ENCODE measurements around the gene POLD1.
"Not testable (repeated sequence)": the region's sequence is repeated elsewhere in the genome, so short reads cannot be mapped to it uniquely, and the experiment has no call there.

The POLD1 gene

DNA sequence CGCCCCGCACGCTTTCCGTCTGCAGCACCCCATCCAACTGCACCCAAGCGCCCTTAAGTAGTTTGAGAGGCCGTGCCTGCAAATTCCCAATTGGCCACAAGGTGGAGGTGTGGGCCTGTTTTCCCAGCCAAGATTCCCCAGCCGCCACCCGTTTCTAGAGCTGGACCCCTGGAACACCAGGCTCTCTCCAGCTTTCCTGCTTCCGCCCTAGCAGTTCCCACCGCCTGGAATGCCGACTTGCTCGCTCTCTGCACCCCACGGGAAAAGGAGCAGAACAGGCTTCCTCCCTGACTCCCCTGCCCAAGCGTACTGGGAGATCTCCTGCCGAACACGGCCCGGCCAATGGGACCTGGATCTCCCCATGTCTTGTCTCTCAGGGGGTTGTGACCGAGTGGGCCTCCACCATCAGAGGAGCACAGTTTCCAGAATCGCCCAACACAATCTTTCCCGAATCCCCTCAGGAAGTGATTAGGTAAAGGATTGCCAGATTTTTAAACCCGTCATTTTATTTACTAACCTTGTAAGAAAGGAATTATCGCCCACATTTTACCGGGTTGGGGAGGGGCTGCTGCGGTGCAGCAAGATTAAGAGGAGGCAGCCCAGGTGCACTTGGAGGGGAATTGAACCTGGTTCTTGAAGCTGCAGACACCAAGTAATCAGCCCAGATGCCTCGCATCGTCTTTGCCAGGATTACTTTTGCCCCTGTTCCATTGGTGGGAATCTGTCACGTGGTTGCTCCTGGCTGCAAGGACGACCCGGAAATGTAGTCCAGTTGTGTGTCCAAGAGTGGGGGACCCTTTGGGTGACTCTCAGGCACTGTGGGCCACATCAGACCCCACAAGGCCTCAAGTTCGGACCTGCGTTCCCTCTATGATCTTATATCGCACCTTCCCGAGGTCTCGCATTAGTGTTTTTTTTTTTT, 15.2 kb upstream of the POLD1 start:
- DNase-seq = peak; percentile 95

DNA sequence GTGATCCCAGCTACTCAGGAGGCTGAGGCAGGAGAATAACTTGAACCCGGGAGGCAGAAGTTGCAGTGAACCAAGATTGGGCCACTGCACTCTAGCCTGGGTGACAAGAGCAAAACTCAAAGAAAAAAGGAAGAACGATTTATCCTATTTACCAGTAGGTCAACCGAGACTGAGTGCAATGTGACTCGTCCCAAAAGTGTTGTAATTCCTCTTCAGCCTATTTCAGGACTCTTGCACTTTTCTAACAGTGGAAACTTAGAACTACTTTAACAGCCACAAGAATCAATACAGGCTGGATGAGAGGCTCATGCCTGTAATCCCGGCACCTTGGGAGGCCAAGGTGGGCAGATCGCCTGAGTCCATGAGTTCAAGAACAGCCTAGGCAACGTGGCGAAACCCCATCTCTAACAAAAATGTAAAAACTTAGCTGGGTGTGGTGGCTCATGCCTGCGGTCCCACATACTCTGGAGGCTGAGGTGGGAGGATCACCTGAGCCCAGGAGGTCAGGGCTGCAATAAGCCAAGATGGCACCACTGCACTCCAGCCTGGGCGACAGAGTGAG, 12.2 kb upstream of the POLD1 start:
- DNase-seq = no peak

DNA sequence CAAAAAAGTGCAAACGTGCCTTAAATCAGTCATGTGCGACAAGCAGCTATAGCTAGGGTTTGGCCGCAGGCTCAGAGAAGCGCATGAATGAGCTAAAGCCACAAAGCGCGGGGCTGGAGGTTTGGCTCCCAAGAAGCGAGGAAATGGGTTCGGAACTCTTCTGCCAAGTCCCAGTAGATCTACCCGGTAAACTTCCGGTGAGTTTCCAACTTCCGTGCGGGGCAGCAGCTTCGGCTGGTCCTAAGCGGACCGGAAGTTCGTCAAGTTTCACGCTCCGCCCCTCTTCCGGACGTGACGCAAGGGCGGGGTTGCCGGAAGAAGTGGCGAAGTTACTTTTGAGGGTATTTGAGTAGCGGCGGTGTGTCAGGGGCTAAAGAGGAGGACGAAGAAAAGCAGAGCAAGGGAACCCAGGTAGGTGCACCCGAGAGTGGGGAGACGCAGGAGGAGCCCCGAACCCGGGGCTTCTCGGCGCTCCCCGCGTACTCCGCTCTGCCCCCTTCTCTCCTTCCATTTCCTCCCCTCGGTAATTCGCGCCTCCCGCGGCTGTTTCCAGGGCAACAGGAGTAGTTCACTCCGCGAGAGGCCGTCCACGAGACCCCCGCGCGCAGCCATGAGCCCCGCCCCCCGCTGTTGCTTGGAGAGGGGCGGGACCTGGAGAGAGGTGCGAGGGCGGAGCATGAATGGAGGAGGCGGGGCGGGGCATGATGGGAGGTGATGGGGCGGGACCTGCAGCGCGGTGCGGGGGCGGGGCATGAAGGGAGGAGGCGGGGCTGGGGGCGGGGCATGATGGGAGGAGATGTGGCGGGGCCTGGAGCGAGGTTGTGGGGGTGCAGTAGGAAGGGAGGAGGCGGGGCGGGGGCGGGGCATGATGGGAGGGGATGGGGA, 7.7 kb upstream of the POLD1 start, which contains the start of gene NR1H2:
Gene NR1H2 (plus strand): TSS at position 292 of the 885 bp plus-strand sequence. CDS start 1,149 bp downstream, outside the sequence.
- peak; percentile 97 for DNase-seq

DNA sequence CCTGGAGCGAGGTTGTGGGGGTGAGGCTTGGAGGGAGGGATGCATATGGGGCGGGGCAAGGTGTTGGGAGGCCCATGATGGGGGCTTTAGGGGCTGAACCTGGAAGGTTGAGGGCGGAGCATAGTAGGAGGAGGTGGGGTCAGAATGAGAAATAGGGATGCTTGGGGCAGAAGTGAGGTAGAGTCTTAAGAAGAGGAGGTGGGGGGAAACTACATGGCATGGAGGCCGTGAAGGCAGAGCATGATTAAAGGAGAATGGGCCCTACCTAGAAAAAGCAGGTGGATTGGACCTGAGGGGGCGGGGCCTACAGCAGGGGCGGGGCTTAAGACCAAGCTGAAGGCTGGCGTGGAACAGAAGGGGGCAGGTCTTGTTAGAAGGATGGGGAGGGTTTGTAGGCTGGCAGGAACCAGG, 7.1 kb upstream of the POLD1 start:
- no peak for DNase-seq

DNA sequence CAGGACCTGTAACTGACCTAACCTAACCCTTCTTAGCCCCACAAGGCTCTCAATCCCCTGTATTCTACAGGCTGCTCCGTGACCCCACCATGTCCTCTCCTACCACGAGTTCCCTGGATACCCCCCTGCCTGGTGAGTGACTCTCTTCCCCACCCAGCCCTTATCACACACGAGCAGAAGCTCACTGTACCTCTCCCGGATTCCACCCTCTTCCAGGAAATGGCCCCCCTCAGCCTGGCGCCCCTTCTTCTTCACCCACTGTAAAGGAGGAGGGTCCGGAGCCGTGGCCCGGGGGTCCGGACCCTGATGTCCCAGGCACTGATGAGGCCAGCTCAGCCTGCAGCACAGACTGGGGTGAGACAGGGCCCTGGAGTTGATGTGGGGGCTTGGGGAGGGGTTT, 6.6 kb upstream of the POLD1 start:
- no peak for DNase-seq

DNA sequence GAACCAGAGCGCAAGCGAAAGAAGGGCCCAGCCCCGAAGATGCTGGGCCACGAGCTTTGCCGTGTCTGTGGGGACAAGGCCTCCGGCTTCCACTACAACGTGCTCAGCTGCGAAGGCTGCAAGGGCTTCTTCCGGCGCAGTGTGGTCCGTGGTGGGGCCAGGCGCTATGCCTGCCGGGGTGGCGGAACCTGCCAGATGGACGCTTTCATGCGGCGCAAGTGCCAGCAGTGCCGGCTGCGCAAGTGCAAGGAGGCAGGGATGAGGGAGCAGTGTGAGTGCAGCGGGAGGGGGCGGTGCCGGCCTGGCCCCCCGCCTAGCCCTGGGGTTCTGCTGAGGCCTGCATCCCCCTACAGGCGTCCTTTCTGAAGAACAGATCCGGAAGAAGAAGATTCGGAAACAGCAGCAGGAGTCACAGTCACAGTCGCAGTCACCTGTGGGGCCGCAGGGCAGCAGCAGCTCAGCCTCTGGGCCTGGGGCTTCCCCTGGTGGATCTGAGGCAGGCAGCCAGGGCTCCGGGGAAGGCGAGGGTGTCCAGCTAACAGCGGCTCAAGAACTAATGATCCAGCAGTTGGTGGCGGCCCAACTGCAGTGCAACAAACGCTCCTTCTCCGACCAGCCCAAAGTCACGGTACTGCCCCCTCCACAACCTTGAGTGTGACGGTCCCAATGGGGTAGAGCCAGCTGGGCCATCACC, 5.8 kb upstream of the POLD1 start:
- no peak for DNase-seq

DNA sequence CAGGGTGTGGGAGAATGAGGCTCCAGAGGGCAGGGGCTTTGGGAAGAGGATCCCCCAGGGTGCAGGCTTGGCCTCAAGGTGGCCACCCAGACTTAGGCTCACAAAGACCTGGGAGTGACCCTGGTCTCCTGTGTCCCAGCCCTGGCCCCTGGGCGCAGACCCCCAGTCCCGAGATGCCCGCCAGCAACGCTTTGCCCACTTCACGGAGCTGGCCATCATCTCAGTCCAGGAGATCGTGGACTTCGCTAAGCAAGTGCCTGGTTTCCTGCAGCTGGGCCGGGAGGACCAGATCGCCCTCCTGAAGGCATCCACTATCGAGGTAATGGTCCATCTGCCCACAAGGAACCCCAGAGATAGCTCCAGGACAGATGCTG, 5.3 kb upstream of the POLD1 start:
- DNase-seq = no peak

DNA sequence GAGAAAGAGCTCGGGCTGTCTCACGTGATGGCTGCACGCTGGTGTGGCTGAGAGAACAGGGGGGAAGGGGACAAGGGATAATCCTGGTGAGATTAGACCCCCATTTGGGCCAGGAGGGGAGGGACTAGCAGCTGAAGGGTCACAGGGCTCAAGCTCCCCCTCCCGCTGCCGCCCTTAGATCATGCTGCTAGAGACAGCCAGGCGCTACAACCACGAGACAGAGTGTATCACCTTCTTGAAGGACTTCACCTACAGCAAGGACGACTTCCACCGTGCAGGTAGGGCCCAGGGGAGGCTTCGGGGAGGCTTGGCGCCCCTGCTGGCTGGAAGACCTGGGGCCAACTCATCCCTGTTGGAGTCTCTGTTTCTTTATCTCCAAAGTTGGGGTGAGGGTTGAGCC, 4.5 kb upstream of the POLD1 start:
- no peak for DNase-seq

DNA sequence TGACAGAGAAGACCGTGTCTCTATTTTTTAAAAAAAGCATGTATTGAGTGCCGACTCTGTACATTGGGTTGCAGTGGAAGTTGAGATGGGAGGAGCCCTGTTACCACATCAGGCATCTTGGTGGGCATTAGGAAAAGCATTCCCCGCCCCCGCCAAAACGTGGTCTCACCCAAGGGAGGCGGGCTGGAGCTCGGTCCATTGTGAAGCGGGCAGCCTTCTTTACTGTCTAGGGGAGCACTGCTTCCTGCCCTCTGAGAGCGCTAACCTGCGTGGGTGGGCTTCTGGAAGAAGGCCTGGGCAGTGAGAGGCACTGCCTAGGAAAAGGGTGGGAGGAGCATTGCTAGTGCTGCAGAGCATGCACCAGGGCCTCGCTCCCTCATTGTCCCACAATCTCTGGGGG, 4.0 kb upstream of the POLD1 start:
- DNase-seq = no peak

DNA sequence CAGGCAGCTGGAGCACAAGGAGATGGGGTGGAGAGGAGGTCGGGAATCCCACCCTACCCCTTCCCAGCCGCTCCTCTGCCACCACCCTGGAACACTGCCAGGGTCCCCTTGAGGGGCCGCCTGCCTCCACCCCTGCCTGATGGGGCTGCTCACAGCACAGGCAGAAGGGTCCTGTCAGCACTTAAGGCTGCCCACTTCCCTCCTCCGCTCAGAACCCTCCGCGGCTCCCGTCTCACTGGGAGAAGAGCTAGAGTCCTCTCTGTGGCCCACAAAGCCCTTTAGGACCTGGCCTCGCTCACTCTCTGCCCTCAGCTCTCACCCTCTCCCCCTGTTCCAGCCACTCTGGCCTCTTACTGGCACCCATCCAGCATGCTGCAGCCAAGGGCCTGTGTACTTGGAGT, 3.4 kb upstream of the POLD1 start:
- DNase-seq = no peak

DNA sequence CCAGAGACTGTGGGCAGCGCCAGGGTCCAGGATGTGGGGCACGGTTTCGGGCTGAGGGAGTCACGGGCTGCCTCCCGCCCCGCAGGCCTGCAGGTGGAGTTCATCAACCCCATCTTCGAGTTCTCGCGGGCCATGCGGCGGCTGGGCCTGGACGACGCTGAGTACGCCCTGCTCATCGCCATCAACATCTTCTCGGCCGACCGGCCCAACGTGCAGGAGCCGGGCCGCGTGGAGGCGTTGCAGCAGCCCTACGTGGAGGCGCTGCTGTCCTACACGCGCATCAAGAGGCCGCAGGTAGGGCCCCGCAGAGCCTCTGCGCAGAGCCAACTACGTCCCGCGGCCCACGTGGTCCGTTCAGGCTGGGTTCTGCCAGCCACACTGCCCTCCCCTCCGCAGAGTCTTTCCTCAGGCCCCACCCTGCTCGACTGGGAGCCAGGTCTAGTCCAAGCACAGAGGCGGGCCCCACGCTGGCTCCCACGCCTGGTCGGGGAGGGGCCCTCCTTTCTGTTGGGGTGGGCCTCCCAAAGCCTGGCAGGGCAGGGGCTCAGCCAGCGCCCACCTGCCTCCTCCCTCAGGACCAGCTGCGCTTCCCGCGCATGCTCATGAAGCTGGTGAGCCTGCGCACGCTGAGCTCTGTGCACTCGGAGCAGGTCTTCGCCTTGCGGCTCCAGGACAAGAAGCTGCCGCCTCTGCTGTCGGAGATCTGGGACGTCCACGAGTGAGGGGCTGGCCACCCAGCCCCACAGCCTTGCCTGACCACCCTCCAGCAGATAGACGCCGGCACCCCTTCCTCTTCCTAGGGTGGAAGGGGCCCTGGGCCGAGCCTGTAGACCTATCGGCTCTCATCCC, 2.0 kb upstream of the POLD1 start:
- no peak for DNase-seq

DNA sequence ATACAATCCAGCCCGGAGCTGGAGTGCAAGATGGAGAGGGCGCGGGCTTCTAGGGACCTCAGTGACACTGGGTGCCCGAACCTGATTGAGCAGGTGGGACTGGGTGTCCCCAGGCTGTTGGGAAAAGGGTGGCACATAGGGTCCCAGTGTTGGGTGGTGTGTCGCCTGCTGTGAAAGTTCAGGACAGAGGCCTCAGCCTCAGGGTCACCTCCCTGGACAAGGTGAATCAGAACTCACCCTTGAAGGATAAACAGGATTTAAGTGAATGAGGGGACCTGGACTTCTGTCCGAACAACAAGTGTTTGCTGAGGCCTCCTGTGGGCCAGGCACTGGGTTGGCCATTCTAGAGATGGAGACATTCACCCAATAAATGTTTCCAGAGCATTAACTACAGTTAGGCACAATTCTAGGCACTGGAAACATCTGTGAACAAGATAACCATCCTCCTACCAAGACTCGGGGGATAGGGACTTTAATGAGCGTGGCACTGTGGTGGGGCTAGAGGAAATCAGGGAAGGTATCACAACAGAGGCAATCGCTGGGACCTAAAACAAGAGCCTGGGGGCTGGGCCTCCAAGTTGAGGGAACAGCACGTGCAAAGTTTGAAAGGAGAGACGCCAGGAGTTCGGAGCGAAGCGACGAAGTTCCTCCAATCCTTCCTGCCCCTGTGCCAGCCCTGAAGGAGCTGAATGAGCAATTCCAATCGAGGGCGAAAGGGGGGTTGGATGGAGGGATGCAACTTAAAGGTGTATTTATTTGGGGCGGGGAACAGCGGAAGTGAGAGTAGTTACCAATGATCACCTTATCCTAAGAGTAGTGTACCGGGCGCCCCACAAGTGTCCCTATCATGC, 921 bp upstream of the POLD1 start:
- no peak for DNase-seq

DNA sequence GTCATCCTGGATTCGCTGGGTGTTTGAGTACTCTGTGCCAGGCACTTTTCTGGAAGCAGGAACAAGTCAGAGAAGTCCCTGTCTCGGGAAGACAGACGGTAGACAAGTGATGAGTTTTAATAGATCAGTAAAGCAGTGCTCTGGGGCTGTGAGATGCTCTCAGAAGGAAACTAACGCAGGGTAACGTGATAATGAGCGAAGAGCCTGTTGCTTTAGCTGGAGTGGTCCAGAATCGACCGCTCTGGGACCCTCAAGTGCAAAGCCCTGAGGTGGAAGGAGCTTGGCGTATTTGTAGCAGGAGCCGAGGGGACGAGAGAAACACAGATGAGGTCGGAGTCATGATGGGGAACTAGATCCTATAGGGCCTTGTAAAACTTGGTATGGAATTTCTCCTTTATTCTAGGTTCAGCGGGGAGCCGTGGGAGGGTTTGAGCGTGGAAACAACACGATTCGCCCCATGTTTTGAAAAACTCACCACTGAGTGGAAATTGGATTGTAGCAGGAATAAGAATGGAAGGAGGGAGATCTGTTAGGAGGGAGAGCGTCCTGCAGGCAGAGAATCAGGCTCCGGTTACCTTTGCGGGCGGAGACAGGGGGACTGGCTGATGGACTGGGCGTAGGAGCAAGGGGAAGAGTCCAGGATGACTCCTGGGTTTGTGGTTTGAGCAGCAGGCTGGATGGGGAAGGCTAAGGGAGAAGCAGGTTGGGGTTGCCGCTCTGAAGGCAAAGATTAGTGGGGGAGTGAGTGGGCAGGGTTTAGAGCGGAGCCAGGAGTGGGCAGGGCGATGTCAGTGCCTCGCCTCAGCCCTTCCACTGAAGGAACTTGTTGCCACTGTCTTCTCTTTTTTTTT, 763 bp downstream of the POLD1 start:
- DNase-seq = no peak

DNA sequence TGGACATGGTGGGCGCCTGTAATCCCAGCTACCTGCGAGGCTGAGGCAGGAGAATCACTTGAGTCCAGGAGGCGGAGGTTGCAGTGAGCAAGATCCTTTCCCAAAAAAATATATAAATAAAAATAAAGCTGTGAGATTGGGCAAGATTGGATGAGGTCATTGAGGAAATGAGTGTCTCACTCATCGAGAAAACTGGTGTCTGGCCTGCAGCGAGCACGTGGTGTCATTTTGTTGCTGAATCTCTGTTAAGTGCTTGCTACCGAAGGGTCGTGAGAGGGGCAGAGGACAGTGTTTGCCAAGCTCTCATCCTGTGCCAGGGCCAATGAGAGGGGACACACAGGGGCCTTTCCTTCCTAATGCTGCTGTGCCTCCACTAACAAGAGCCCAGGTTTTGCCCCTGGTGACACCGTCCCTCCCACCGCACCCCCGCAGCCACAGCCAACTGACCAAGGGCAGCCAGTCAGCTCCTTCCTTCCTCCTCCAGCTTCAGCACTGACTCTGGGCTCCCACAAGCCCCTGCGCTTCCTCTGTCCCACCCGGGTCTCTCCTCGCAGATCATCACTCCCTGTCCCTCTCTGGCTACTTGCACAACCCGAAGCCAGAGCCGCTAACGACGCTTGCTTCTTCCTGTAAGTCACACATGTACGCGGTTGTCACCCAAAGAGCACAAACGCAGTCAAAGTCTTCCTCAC, 3.2 kb downstream of the POLD1 start:
- DNase-seq = no peak

DNA sequence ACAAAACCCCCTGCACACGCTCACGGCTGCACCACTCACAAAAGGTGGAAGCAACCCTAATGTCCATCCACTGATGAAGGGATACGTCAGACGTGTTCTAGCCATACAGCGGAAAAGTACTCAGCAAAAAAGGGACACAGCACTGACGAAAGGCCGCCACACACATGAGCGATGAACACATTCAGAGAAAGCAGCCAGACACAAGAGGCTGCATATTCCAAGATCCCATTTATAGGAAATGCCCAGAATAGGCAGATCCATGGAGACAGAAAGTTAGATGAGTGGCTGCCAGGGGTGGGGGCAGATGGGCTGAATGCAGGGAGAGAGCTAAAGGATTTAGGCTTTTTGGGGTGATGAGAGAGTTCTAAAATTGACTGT, 3.7 kb downstream of the POLD1 start:
- no peak for DNase-seq

DNA sequence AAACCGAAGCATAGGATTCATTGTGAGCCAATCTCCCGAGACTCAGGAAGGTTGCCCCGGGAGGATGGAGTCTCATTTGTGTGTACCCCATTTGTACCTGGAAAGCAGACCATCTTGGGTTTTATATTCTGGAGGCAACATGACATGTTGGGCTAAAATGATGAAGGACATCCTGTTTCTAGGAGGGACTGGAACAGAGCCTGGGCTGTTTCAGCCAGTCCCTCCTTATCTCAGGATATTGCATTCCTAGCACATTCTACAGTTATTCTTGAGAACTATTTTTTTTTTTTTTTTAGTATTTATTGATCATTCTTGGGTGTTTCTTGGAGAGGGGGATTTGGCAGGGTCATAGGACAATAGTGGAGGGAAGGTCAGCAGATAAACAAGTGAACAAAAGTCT, 6.1 kb downstream of the POLD1 start:
- DNase-seq = not testable (repeated sequence)

DNA sequence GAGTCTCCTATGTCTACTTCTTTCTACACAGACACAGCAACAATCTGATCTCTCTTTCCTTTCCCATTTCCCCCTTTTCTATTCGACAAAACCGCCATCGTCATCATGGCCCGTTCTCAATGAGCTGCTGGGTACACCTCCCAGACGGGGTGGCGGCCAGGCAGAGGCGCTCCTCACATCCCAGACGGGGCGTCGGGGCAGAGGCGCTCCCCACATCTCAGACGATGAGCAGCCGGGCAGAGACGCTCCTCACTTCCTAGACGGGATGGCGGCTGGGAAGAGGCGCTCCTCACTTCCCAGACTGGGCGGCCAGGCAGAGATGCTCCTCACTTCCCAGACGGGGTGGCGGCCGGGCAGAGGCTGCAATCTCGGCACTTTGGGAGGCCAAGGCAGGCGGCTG, 6.8 kb downstream of the POLD1 start:
- DNase-seq = not testable (repeated sequence)

DNA sequence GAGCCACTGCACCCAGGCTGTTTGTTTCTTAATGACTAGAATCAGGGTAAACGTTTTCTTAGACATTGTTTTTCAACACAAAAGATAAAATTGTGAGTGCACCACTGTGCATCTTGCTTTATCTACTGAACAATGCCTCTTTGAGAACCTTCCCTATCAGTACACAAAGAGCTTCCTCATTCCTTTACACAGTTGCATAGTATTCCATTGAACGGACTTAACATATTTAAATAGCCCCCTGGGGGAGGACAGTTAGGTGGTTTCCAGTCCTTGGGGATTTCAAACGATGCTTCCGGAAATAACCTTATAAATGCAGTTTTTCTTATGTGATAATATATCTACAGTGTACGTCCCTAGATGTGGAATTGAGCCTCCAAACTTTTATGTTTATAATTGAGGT, 8.6 kb downstream of the POLD1 start:
- DNase-seq = no peak

DNA sequence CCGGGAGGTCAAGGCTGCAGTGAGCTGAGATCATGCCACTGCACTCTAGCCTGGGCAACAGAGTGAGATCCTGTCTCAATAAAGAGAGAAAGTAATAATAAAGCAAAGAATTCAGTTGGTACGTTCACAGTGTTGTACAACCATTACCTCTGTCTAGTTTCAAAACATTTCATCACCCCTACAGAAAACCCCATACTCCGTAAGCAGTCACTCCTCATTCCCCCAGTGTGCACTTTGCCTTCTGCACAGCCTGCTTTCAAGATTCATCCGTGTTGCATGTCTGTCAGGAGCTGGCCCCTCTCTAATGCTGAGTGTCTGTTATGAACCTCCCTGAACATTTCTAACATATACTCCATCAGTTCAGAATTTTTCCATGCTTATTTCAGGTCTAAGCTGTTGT, 9.4 kb downstream of the POLD1 start:
- DNase-seq = no peak
